ENCODE data around the gene FARP1. TPM values are rescaled to one million over a fixed set of nuclear protein-coding genes. Genes with fewer than 3 reads are reported as not detected.

The FARP1 gene
- total RNA-seq, 1 donor from 2014 or later: 17.7 TPM

DNA sequence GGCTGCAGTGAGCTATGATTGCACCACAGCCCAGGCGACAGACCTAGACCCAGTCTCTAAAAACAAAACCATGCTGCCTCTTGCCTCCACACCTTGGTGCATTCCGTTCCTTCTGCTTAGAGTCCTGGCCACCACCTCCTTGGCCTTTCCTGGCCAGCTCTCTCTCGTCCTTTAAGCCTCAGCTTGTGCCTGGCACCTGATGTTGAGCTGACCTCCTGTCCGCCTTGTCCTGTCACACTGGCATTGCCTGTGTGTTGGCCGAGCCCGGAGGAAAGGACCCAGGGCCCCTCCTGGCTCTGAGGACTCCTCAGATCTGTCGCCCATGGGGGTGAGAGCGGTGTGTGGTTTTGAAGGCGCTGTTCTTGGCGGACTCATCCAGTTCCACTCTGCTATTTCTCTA lies 290.8 kb downstream of the FARP1 start:
- Histone ChIP-seq H3K36me3 (no peaks in the 10 kb centered on the region), H3K4me1 (no peaks in the 10 kb centered on the region), H3K4me3 (no peak overlapping the region)

DNA sequence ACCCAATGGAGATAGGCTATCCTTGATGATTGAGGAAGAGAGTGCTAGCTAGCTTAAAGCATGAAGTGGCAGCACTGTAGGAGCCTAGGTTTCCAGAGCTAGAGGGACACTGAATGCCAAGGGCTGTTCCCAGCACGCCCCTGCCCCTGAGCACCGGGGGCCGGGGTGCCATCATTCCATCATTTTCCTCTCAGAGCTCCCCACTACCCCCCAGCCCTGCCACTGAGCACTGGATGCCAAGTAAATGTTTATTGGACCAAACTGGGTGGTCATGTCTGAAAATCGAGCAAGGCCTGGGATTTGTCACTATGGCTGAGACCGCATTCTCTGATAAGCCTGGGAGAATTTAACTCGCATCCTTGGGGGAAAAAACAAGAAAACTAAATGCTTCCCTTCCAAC lies 291.2 kb downstream of the FARP1 start:
- Histone ChIP-seq H3K27me3 (no peaks in the 10 kb centered on the region), H3K4me1 (no peaks in the 10 kb centered on the region), H3K27ac (no peak overlapping the region), H3K4me3 (no peak overlapping the region), H3K9me3 (no peaks in the 10 kb centered on the region), H3K36me3 (no peaks in the 10 kb centered on the region)
- no peak for DNase-seq (ENCODE audit: extremely low spot score in 2 of 2)
- no peak for TF ChIP-seq POLR2A (IDR thresholded peaks at IDR 0.05)
- no peak for TF ChIP-seq POLR2AphosphoS5 (IDR thresholded peaks at IDR 0.05; ENCODE audit: insufficient read depth in 1 of 2, low read depth in 1 of 2)
- TF ChIP-seq, protein P1, sequence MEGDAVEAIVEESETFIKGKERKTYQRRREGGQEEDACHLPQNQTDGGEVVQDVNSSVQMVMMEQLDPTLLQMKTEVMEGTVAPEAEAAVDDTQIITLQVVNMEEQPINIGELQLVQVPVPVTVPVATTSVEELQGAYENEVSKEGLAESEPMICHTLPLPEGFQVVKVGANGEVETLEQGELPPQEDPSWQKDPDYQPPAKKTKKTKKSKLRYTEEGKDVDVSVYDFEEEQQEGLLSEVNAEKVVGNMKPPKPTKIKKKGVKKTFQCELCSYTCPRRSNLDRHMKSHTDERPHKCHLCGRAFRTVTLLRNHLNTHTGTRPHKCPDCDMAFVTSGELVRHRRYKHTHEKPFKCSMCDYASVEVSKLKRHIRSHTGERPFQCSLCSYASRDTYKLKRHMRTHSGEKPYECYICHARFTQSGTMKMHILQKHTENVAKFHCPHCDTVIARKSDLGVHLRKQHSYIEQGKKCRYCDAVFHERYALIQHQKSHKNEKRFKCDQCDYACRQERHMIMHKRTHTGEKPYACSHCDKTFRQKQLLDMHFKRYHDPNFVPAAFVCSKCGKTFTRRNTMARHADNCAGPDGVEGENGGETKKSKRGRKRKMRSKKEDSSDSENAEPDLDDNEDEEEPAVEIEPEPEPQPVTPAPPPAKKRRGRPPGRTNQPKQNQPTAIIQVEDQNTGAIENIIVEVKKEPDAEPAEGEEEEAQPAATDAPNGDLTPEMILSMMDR (IDR thresholded peaks at IDR 0.05): no peak
- intact Hi-C loops (cut with DNase I): no loop called here

More for the DNA sequence above, 290.8 kb downstream of the FARP1 start:
- intact Hi-C loops (cut with DNase I): no loop called here
- no peak for DNase-seq (ENCODE audit: extremely low spot score in 2 of 2)
- H3K27me3 ChIP-seq: no peaks in the 10 kb centered on the region
- no peak overlapping the region for H3K27ac ChIP-seq
- no peaks in the 10 kb centered on the region for H3K9me3 ChIP-seq
- TF ChIP-seq POLR2AphosphoS5 (IDR thresholded peaks at IDR 0.05; ENCODE audit: insufficient read depth in 1 of 2, low read depth in 1 of 2) (no peak), POLR2A (IDR thresholded peaks at IDR 0.05) (no peak)
- TF ChIP-seq, protein P1 (IDR thresholded peaks at IDR 0.05): no peak

DNA sequence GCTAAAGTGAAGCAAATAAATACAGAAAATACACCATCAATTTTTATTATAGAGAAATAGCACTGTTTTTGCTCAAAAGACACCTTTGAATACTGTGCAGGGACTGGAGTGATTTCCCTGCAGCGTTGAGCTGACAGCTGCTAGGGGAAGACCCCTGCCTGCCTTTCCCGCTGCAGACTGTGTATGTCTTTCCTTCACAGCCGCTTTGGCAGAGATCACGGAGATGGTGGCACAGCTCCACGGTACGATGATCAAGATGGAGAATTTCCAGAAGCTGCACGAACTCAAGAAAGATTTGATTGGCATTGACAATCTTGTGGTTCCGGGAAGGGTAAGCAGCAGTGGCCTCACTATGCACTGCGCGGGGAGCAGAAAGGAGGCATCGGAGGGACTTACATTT lies 292.5 kb downstream of the FARP1 start:
- intact Hi-C loops (cut with DNase I): no loop called here
- Histone ChIP-seq H3K4me1 (no peaks in the 10 kb centered on the region), H3K27ac (no peak overlapping the region), H3K36me3 (peaks cover 0 to 4% of the 10 kb centered on the region in 2 donors), H3K27me3 (no peaks in the 10 kb centered on the region), H3K9me3 (no peaks in the 10 kb centered on the region), H3K4me3 (no peak overlapping the region)
- TF ChIP-seq POLR2AphosphoS5 (IDR thresholded peaks at IDR 0.05; ENCODE audit: insufficient read depth in 1 of 2, low read depth in 1 of 2) (no peak), POLR2A (IDR thresholded peaks at IDR 0.05) (no peak)
- TF ChIP-seq, protein P1 (IDR thresholded peaks at IDR 0.05): no peak
- DNase-seq (ENCODE audit: extremely low spot score in 2 of 2): no peak

DNA sequence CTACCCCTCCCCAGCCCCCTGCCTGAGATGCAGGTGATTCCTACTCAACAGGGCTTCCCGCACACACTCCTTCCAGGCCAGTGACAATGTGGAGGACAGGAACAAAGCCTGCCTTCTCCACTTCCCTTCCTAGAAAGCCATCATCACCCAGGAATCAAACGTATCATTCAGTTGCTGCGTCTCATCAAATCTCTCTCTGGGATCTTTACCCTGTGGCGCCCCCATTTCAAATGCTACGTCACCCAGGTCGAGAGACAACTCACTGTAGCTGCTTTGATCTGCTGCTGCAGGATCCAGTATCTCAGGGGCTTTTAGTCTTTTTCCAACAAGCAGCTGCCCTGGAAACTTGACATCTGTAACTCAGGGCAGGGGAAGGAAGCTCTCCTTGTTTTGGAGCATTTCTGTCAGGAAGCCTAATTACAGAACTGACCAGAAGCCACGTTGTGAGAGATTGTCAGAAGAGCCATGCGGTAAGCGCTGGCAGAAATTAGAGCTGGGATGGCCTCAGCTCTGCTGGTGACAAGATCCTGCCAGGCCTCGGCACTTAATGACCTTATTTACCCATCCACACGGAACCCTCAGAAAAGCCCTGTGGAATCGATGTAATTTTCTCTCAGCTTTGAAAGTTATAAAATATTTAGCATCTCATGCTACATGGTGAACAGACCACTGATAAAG lies 293.5 kb downstream of the FARP1 start:
- no peaks in the 10 kb centered on the region for H3K9me3 ChIP-seq
- peaks cover 0 to 6% of the 10 kb centered on the region in 2 donors for H3K36me3 ChIP-seq
- no peaks in the 10 kb centered on the region for H3K27me3 ChIP-seq
- DNase-seq (ENCODE audit: extremely low spot score in 2 of 2): no peak
- TF ChIP-seq POLR2A (IDR thresholded peaks at IDR 0.05) (no peak), POLR2AphosphoS5 (IDR thresholded peaks at IDR 0.05; ENCODE audit: insufficient read depth in 1 of 2, low read depth in 1 of 2) (no peak)
- TF ChIP-seq, protein P1 (IDR thresholded peaks at IDR 0.05): no peak
- no peaks in the 10 kb centered on the region for H3K4me1 ChIP-seq
- H3K4me3 ChIP-seq: no peak overlapping the region
- intact Hi-C loops (cut with DNase I): no loop called here
- no peak overlapping the region for H3K27ac ChIP-seq
